Skeletal muscle satellite cell (primary cell): ENCODE data around the gene RAMP3.

Source experiments
- H3K27me3 ChIP-seq: 2 replicates; pipeline ENCODE4 v1.7.0; 2013; ENCODE audit warnings: low read length; ENCODE audit not compliant: control insufficient read depth, insufficient read depth
- H3K36me3 ChIP-seq: 2 replicates; pipeline ENCODE4 v1.7.0; 2013; ENCODE audit warnings: mild to moderate bottlenecking, control low read depth, low read length; ENCODE audit not compliant: insufficient read depth
- H3K4me1 ChIP-seq: 2 replicates; pipeline ENCODE4 v1.7.0; 2013; ENCODE audit warnings: low read length; ENCODE audit not compliant: control insufficient read depth, insufficient read depth
- H3K4me2 ChIP-seq: 2 replicates; pipeline ENCODE4 v1.7.0; 2013; ENCODE audit warnings: mild to moderate bottlenecking, low read length
- H3K4me3 ChIP-seq: 2 replicates; pipeline ENCODE4 v1.7.0; 2013; ENCODE audit warnings: low read length
- H3K9ac ChIP-seq: 2 replicates; pipeline ENCODE4 v1.7.0; 2013; ENCODE audit warnings: mild to moderate bottlenecking, low read depth, low read length, moderate library complexity
- H3K9me3 ChIP-seq: replicated peaks from 2 replicates; pipeline ENCODE4 v1.7.0; 2013; ENCODE audit warnings: mild to moderate bottlenecking, control low read depth, low read length

The RAMP3 gene

DNA sequence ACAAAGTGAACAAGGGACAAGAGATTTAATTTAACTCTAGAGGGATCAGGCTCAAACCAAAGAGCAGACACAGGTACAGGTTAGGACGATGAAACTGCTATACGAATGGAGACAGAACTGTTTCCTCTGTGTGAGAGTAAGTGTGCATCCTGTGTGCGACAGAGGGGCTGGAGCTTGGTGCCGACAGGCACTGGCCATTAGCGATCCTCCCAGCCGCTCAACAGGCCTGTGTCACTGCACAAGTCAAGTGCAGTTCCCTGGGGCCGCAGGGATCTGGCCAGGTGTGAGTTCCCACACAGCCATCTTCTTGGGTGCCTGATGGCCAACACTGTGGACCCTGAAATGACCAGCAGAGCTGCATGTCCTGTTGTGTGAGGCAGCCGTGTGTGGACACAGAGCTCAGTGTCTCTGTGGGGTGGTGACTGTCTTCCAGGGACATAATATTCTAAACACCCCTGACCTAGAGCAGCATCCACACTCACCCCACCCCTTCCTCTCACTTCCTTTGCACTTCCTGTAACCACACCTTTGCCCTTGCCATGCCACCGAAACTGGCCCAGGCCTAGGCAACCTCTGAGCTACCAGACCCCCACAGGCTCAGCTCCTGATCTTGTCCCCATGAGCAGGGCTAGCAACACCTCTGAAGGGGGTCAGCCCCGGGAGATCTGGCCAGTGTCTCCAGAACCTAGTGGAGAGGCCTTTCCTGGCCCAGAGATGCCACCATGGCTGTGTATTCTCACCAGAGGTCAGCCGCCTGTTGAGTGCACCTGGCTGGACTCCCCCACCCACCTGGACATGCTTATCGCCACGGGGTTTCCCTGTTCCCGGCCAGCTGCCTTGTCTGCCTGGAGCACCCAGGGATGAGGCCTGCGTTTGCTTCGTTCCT, 34.4 kb upstream of the RAMP3 start:
- no peaks in the 10 kb centered on the region for H3K36me3 ChIP-seq
- H3K4me3 ChIP-seq: no peak overlapping the region
- H3K9ac ChIP-seq: no peak overlapping the region
- no peak overlapping the region for H3K4me2 ChIP-seq
- H3K27me3 ChIP-seq: peaks cover 2% of the 10 kb centered on the region
- no peaks in the 10 kb centered on the region for H3K9me3 ChIP-seq
- H3K4me1 ChIP-seq: no peaks in the 10 kb centered on the region

DNA sequence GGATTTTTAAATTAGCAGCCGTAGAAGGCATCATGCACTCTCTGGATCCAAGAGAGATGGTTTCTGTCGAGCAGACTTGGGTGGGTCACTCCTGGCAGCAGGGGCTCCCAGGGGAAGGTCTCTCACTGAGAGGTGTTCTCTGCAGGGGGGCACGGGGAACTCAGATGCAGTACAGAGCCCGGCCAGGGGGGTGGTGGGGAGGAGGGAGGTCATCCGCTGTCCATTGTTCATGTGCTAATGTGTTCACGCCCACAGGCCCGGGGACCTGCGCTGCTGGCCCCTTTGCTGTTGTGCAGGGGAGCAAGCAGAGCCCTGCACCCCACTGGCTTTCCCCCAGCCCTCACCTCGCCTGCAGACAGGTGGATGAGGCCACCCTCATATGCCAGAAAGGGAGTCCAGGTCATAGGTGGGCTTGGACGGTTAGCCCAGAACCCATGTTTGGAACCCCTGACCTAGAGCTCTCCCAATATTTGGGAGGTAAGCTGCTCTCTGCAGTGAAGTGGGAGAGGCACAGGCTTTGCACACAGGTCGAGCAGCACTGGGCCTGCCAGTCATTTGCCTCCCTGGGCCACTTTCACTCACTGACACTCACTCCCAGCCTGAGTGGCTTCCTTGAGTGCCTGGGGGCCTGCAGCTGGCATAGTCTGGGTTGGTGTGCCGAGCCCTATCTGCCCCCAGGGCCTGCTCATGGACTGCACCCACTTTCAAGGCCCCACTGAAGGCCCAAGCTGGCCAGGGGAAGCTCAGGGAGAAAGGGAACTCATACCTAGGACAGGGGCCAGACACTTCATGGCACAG, 33.5 kb upstream of the RAMP3 start:
- H3K4me2 ChIP-seq: no peak overlapping the region
- H3K4me3 ChIP-seq: no peak overlapping the region
- H3K9me3 ChIP-seq: no peaks in the 10 kb centered on the region
- no peaks in the 10 kb centered on the region for H3K4me1 ChIP-seq
- H3K36me3 ChIP-seq: no peaks in the 10 kb centered on the region
- peaks cover 2% of the 10 kb centered on the region for H3K27me3 ChIP-seq
- no peak overlapping the region for H3K9ac ChIP-seq

DNA sequence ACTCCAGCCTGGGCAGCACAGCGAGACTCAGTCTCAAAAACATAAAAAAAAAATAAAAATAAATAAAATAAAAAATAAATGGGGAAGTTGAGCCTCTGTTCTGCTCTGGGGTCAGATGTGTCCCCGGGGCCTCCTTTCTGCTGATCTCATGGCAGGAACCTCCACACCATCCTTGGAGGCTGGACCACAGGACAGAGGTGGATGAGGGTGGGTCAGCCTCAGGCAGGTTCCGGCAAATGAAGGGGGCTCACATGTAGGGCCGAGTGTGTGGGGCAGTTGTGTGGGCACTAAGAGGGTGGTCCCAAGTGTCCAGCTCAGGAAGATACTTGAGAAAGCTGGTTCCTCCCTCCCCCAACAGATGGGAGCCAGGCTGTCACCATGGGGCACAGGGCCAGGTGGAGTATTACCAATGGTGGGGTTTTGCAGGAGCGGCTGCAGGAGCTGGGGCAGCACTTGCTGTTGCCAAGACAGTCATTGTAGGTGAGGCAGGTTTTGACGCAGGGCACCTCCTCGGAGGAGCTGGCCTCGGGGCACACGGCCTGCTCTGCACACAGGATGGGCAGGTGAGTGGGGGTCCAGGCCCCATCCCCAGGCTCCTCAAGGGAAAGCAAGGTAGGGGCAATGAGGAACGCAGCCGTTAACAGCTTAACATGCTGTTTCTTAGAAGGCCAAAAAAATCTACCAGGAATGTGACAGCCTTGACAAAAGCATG, 32.2 kb upstream of the RAMP3 start:
- no peaks in the 10 kb centered on the region for H3K36me3 ChIP-seq
- peaks cover 6% of the 10 kb centered on the region for H3K27me3 ChIP-seq
- H3K4me2 ChIP-seq: no peak overlapping the region
- H3K4me1 ChIP-seq: no peaks in the 10 kb centered on the region
- no peaks in the 10 kb centered on the region for H3K9me3 ChIP-seq
- no peak overlapping the region for H3K4me3 ChIP-seq
- no peak overlapping the region for H3K9ac ChIP-seq

DNA sequence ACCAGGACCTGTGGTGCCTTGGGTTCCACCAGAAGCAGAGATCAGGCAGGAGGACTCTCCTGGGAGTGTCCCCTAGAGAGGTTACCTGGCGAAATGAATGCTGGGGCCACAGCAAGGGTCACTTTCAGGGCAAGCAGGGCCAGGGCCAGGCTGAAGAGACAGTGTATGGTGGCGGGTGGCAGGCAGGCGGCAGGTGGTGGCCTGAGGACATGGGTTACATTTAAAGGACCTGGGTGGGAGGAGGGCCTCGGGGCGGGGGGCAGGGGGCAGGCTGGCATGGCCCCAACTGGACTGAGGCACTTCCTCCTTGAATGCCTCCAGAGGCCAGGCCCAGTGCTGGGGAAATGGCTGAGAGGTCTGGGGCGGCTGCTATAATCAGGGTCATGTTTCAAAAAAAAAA, 31.4 kb upstream of the RAMP3 start:
- Histone ChIP-seq H3K27me3 (peaks cover 11% of the 10 kb centered on the region), H3K4me2 (no peak overlapping the region), H3K9ac (no peak overlapping the region), H3K4me1 (no peaks in the 10 kb centered on the region), H3K9me3 (no peaks in the 10 kb centered on the region), H3K36me3 (no peaks in the 10 kb centered on the region), H3K4me3 (no peak overlapping the region)

DNA sequence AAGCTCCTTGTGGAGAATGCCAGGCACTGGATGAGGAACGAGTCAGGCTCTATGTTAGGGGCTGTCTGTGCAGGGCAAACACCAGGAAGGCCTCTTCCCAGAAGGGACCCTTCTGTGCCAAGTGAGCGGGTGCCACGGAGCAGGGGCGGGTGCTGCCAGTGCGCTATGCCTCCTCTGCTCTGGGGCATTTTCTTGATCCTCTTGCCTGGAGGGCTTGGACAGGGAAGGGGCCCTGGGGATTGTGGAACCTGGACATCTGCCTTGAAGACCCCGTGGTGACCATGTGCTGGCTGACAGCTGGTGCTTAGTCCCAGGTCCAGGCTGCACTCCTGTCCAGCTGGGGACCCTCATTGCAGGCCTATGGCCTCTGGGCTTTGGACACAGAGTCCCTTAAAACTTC, 30.7 kb upstream of the RAMP3 start:
- Histone ChIP-seq H3K9ac (no peak overlapping the region), H3K4me3 (no peak overlapping the region), H3K4me1 (no peaks in the 10 kb centered on the region), H3K9me3 (no peaks in the 10 kb centered on the region), H3K27me3 (peaks cover 12% of the 10 kb centered on the region), H3K4me2 (no peak overlapping the region), H3K36me3 (no peaks in the 10 kb centered on the region)

DNA sequence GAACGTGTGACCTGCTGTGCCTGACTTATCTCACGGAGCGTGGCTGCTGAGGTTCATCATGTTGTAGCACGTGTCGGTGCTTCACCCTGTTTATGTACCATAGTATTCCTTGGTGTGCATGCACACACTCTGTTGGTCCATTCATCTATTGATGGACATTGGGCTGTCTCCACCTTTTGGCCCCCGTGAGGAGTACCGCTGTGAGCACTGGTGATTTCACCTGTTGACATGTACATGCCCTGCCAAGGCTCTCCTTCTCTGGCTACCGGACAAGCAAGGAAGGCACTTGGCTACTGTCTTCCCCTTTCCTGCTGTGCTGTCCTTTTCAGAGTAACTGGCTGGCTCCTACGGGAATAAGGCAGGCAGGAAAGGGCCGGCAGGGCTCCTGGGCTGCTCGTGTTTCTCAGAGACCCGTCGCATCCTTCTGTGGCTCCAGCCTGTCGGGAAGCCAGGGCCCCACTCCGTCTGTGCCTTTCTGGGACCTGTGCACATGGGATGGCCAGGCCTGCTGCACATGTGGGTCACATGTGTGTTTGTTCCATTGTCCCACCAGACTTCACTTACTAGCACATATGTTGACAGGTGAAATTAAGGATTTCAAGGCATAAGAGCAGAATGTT, 28.3 kb upstream of the RAMP3 start:
- no peak overlapping the region for H3K9ac ChIP-seq

DNA sequence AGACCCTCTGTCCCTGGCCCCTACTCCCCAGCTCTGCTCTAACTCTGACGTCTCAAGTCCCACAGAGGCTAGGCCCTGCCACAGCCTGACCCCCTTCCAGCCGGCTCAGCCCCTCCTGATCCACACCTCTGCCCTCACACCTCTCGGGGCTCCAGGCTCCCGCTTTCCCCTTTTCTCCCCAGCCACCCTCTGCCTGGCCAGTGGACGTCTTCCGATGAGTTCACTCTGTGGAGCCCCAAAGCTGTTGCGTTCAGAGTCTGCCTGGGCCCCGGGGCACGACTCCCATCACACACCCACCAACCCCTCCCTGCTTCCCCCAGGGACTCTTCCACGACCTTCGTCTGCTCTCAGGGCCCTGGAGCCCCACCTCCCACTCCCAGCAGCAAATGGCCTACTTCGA, 27.7 kb upstream of the RAMP3 start:
- H3K9ac ChIP-seq: no peak overlapping the region
- no peaks in the 10 kb centered on the region for H3K36me3 ChIP-seq
- H3K9me3 ChIP-seq: no peaks in the 10 kb centered on the region
- H3K27me3 ChIP-seq: peaks cover 20% of the 10 kb centered on the region
- no peaks in the 10 kb centered on the region for H3K4me1 ChIP-seq
- no peak overlapping the region for H3K4me3 ChIP-seq
- no peak overlapping the region for H3K4me2 ChIP-seq

More for the DNA sequence above, 28.3 kb upstream of the RAMP3 start:
- Histone ChIP-seq H3K27me3 (peaks cover 20% of the 10 kb centered on the region), H3K36me3 (no peaks in the 10 kb centered on the region), H3K4me1 (no peaks in the 10 kb centered on the region), H3K4me2 (no peak overlapping the region), H3K4me3 (no peak overlapping the region), H3K9me3 (no peaks in the 10 kb centered on the region)

DNA sequence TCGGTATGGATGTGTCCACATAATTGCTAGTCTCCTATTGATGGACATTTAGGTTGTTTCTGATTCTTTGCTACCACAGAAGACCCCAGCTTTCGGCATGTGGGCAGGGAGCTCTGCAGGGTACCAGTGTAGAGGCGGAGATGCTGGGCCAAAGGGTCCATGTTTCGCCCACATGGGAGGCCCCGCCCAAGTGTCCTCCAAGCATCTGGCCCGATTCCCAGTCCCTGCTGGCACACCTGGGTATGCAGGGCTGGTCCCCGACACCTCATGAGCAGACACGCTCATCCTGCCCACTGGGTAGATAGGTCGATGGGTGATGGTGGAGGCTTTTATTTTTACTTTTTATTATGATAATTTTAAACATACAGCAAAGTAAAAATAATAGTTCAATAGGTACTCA, 26.7 kb upstream of the RAMP3 start:
- no peaks in the 10 kb centered on the region for H3K36me3 ChIP-seq
- no peaks in the 10 kb centered on the region for H3K4me1 ChIP-seq
- no peak overlapping the region for H3K4me3 ChIP-seq
- peaks cover 28% of the 10 kb centered on the region for H3K27me3 ChIP-seq
- no peak overlapping the region for H3K9ac ChIP-seq
- H3K4me2 ChIP-seq: no peak overlapping the region
- no peaks in the 10 kb centered on the region for H3K9me3 ChIP-seq

DNA sequence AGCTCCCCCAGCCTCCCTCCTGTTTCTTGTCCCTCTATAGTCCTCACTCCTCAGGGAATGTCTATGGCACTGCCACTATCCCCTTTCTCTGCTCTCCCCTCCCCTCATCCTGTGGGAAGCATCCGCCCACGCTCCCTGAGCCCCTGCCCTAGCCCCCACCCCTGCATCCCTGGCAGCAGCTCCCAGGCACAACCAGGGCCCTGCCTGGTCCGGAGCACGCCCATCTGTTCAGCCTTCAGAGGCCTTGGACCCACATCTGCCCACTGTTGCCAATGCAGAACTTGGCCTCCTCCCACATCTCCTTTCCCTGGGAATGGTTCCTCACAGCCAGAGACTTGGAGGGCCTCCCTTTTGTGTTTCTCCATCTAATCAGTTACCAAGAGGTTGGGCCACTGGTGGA, 25.7 kb upstream of the RAMP3 start:
- no peak overlapping the region for H3K4me2 ChIP-seq
- H3K4me1 ChIP-seq: no peaks in the 10 kb centered on the region
- H3K9ac ChIP-seq: no peak overlapping the region
- peaks cover 33% of the 10 kb centered on the region for H3K27me3 ChIP-seq
- no peaks in the 10 kb centered on the region for H3K36me3 ChIP-seq
- no peak overlapping the region for H3K4me3 ChIP-seq
- no peaks in the 10 kb centered on the region for H3K9me3 ChIP-seq

DNA sequence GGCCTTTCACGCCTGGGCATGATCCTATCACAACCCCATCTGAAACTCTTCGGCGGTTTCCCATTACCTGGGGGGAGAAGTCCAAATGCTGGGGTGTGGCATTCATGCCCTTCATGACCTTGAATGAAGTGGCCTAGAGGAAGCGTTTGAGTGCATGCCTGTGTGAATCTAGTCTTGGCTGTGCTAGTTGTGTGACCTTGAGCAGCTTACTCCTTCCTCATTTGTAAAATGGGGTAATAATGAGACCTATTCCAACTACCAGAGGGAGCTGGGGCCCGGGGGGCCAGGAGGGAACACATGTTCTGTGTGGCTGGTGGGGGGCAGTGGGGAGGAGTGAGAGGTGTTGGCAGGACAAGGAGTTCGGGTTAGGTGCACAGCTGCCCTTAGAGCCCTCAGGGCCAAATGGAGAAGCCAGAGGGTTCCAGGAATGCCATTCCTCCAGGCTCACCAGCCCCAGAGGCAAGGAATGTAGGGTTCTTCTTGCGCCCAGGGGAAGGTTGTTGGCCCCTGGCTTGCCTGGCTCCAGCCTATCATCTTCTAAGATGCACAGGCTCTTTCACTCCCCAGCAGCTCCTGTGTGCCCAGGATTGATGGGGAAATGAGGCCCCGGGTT, 24.8 kb upstream of the RAMP3 start:
- Histone ChIP-seq H3K9me3 (no peaks in the 10 kb centered on the region), H3K4me1 (no peaks in the 10 kb centered on the region), H3K27me3 (peaks cover 40% of the 10 kb centered on the region)

DNA sequence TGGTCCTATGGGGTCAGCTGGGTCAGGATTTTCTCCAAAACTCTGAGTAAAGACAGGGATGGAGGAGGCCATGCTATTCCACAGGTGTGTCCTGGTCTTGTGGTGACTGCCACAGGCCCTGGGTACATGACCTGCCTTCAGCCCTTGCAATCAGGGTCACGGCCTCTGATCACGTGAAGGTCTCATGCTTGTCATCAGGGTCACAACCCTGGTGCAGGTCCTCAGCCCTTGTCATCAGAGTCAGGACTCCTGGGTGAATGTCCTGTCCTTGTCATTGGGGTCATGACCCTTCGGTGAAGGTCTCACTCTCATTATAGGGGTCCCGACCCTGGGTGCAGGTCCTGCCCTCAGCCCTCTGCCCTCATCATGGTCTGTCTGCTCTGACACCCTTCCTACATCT, 24.2 kb upstream of the RAMP3 start:
- no peaks in the 10 kb centered on the region for H3K4me1 ChIP-seq
- peaks cover 42% of the 10 kb centered on the region for H3K27me3 ChIP-seq
- no peaks in the 10 kb centered on the region for H3K36me3 ChIP-seq
- no peaks in the 10 kb centered on the region for H3K9me3 ChIP-seq
- H3K4me3 ChIP-seq: no peak overlapping the region
- H3K9ac ChIP-seq: no peak overlapping the region
- no peak overlapping the region for H3K4me2 ChIP-seq

More for the DNA sequence above, 24.8 kb upstream of the RAMP3 start:
- no peaks in the 10 kb centered on the region for H3K36me3 ChIP-seq
- H3K9ac ChIP-seq: no peak overlapping the region
- no peak overlapping the region for H3K4me2 ChIP-seq
- H3K4me3 ChIP-seq: no peak overlapping the region
